Keratinocyte (primary cell): ENCODE results near the gene GLA. TPM values are rescaled to one million over a fixed set of nuclear protein-coding genes. Genes with fewer than 3 reads are reported as not detected.

Source experiments
- DNase-seq: peaks from one replicate; pipeline ENCODE4 v3.0.0-alpha.2; 2011; ENCODE audit warnings: low read depth, missing footprints, low spot score
- FAIRE-seq: peaks from 2 replicates; lab custom pipeline; 2011; peaks lifted over from hg19 to GRCh38; lab: Jason Lieb, UNC
- H2AFZ ChIP-seq: 2 replicates; pipeline ENCODE4 v1.6.0; 2012; ENCODE audit warnings: low read length, control low read depth, inconsistent platforms; ENCODE audit not compliant: control insufficient read depth
- H3K27ac ChIP-seq: 2 replicates; pipeline ENCODE4 v1.5.1; 2011; ENCODE audit warnings: low read length; ENCODE audit not compliant: control insufficient read depth, insufficient read depth
- H3K27me3 ChIP-seq: 3 replicates; pipeline ENCODE4 v1.6.0; 2011; ENCODE audit warnings: low read length; ENCODE audit not compliant: control insufficient read depth, insufficient read depth; ENCODE audit errors: extremely low read depth
- H3K36me3 ChIP-seq, 2 experiments: 2 replicates in 1 of 2; 3 replicates in 1 of 2; pipeline ENCODE4 v1.5.1; 2011; ENCODE audit warnings: low read length in 2 of 2, mild to moderate bottlenecking in 1 of 2; ENCODE audit not compliant: control insufficient read depth in 2 of 2, insufficient read depth in 2 of 2; ENCODE audit errors: extremely low read depth in 1 of 2
- H3K4me1 ChIP-seq: 3 replicates; pipeline ENCODE4 v1.5.1; 2011; ENCODE audit warnings: low read length; ENCODE audit not compliant: control insufficient read depth, insufficient read depth; ENCODE audit errors: extremely low read depth
- H3K4me2 ChIP-seq: 3 replicates; pipeline ENCODE4 v1.6.0; 2011; ENCODE audit warnings: low read depth, low read length; ENCODE audit not compliant: control insufficient read depth, insufficient read depth; ENCODE audit errors: extremely low read depth
- H3K4me3 ChIP-seq, 3 experiments: fragments of 200-600 bp in 1 of 3; sonication (generic) in 1 of 3; 2 replicates in 2 of 3; 3 replicates in 1 of 3; pipeline ENCODE4 v1.5.1; 2011 to 2016; ENCODE audit warnings: low read length in 3 of 3, mild to moderate bottlenecking in 3 of 3, control low read depth in 2 of 3, inconsistent platforms in 1 of 3, low read depth in 1 of 3, mixed read lengths in 1 of 3, mixed run types in 1 of 3, moderate library complexity in 1 of 3; ENCODE audit not compliant: control insufficient read depth in 2 of 3, insufficient read depth in 2 of 3; ENCODE audit errors: extremely low read depth in 1 of 3
- H3K79me2 ChIP-seq: 2 replicates; pipeline ENCODE4 v1.6.0; 2012; ENCODE audit warnings: low read length; ENCODE audit not compliant: control insufficient read depth, insufficient read depth
- H3K9ac ChIP-seq: 3 replicates; pipeline ENCODE4 v1.6.0; 2011; ENCODE audit warnings: low read length; ENCODE audit not compliant: control insufficient read depth, insufficient read depth; ENCODE audit errors: extremely low read depth
- H3K9me1 ChIP-seq: 3 replicates; pipeline ENCODE4 v1.6.0; 2011; ENCODE audit warnings: low read length; ENCODE audit not compliant: control insufficient read depth, insufficient read depth; ENCODE audit errors: extremely low read depth
- H3K9me3 ChIP-seq: 2 replicates; pipeline ENCODE4 v1.5.1; 2012; ENCODE audit warnings: low read depth, low read length; ENCODE audit not compliant: control insufficient read depth
- H4K20me1 ChIP-seq: 3 replicates; pipeline ENCODE4 v1.6.0; 2011; ENCODE audit warnings: low read length; ENCODE audit not compliant: control insufficient read depth, insufficient read depth; ENCODE audit errors: extremely low read depth
- CTCF ChIP-seq, 3 experiments: IDR thresholded peaks in 1 of 3; conservative IDR thresholded peaks in 1 of 3; optimal IDR thresholded peaks in 1 of 3; 2 replicates in 2 of 3; 3 replicates in 1 of 3; pipeline versions ENCODE3 to v1.5.1; 2011; ENCODE audit warnings: low read length in 3 of 3, mild to moderate bottlenecking in 3 of 3, moderate library complexity in 2 of 3, control low read depth in 1 of 3, inconsistent platforms in 1 of 3; ENCODE audit not compliant: insufficient read depth in 2 of 3; ENCODE audit errors: extremely low read depth in 1 of 3
- EZH2 ChIP-seq: IDR thresholded peaks from one replicate; pipeline ENCODE4 v1.6.1; 2012; ENCODE audit warnings: inconsistent platforms, mild to moderate bottlenecking, low read length, moderate library complexity
- dilution Hi-C: fragments of 300-500 bp; cut with MboI; formaldehyde crosslinking; loops from one replicate; pipeline ENCODE4 v1.7.0; 2020; ENCODE audit warnings: low sequenced_read_pairs; ENCODE audit not compliant: extremely low pct_ligation_motif_present
- polyA plus RNA-seq, 5 experiments: library from polyadenylated mRNA; depleted of rRNA in 3 of 5; stranded (reverse) in 3 of 5; stranded (forward) in 1 of 5; unstranded in 1 of 5; fragments of >200 nt; gene quantifications; 1 replicate in 1 of 5; 2 replicates in 3 of 5; 3 replicates in 1 of 5; pipeline versions ENCODE4 v1.2.1 to v1.2.3, GENCODE V29; 2011 to 2012; ENCODE audit warnings: missing spikeins in 2 of 5, low read depth in 1 of 5, low replicate concordance in 1 of 5

The GLA gene
- polyA plus RNA-seq, 1 donor (not counting 4 experiments of a cell fraction or from before 2014, with no cell fraction given): 62.1 TPM

- no peak overlapping the region for H3K4me2 ChIP-seq
- no peak overlapping the region for H3K9ac ChIP-seq
- no peak overlapping the region for H3K27ac ChIP-seq
- H4K20me1 ChIP-seq: no peaks in the 10 kb centered on the region
- H3K4me1 ChIP-seq: no peaks in the 10 kb centered on the region
- no peak for DNase-seq
- no peak for TF ChIP-seq EZH2
- TF ChIP-seq CTCF (optimal IDR thresholded peaks at IDR 0.05 in 1 of 3, IDR thresholded peaks at IDR 0.05 in 1 of 3, conservative IDR thresholded peaks at IDR 0.05 in 1 of 3; ENCODE audit: extremely low read depth in 1 of 3, insufficient read depth in 2 of 3, low read length in 3 of 3): no peak
- no peaks in the 10 kb centered on the region for H3K79me2 ChIP-seq
- no peaks in the 10 kb centered on the region for H3K9me3 ChIP-seq
- no peak for FAIRE-seq
- H3K9me1 ChIP-seq: no peaks in the 10 kb centered on the region
- H3K36me3 ChIP-seq: no peaks in the 10 kb centered on the region
- H3K4me3 ChIP-seq: no peak overlapping the region
- no peak overlapping the region for H2AFZ ChIP-seq
- peaks cover 3% of the 10 kb centered on the region for H3K27me3 ChIP-seq
- dilution Hi-C loops: no loop called here
These were observed 36.7 kb downstream of the GLA start for GRCh38 chrX:101370888-101371504.

- Histone ChIP-seq H3K4me1 (no peaks in the 10 kb centered on the region), H3K79me2 (no peaks in the 10 kb centered on the region), H3K9me3 (no peaks in the 10 kb centered on the region), H3K9ac (no peak overlapping the region), H3K4me2 (no peak overlapping the region), H3K4me3 (no peak overlapping the region), H3K27me3 (peaks cover 3% of the 10 kb centered on the region), H3K27ac (no peak overlapping the region), H4K20me1 (no peaks in the 10 kb centered on the region), H2AFZ (no peak overlapping the region), H3K36me3 (no peaks in the 10 kb centered on the region), H3K9me1 (no peaks in the 10 kb centered on the region)
- FAIRE-seq (no peak), DNase-seq (no peak)
- TF ChIP-seq EZH2: no peak
- no peak for TF ChIP-seq CTCF (optimal IDR thresholded peaks at IDR 0.05 in 1 of 3, IDR thresholded peaks at IDR 0.05 in 1 of 3, conservative IDR thresholded peaks at IDR 0.05 in 1 of 3; ENCODE audit: extremely low read depth in 1 of 3, insufficient read depth in 2 of 3, low read length in 3 of 3)
- dilution Hi-C loops: no loop called here
These were observed 38.0 kb downstream of the GLA start for GRCh38 chrX:101369687-101370086.
